ENCODE data around the gene CLRN1. TPM values are rescaled to one million over a fixed set of nuclear protein-coding genes. Genes with fewer than 3 reads are reported as not detected.

Gene CLRN1
- total RNA-seq, 1 donor from 2014 or later: not detected

GRCh38 chr3:150930839-150931238 lies 41.7 kb downstream of the CLRN1 start:
- Histone ChIP-seq H3K27ac (ENCODE audit: low read depth, low read length) (no peak overlapping the region), H4K20me1 (ENCODE audit: insufficient read depth, low read length) (no peaks in the 10 kb centered on the region), H3K27me3 (ENCODE audit: insufficient read depth, low read length) (peaks cover 17% of the 10 kb centered on the region), H3K4me2 (ENCODE audit: low read length) (no peak overlapping the region), H3K4me1 (ENCODE audit: insufficient read depth, low read length) (no peaks in the 10 kb centered on the region), H3K9me3 (ENCODE audit: insufficient read depth, low read depth, low read length) (no peaks in the 10 kb centered on the region), H3K36me3 (ENCODE audit: insufficient read depth, low read length) (no peaks in the 10 kb centered on the region), H2AFZ (ENCODE audit: low read depth, low read length) (no peak overlapping the region), H3K4me3 (ENCODE audit: insufficient read depth, low read depth, low read length) (no peak overlapping the region), H3K9ac (ENCODE audit: low read length) (no peak overlapping the region), H3K79me2 (ENCODE audit: insufficient read depth, low read length) (no peaks in the 10 kb centered on the region)
- no peaks in the 10 kb centered on the region for H3K9me3 Mint-ChIP-seq (ENCODE audit: unreplicated experiment)
- no peaks in the 10 kb centered on the region for H3K4me1 Mint-ChIP-seq (ENCODE audit: low read depth, unreplicated experiment)
- no peak overlapping the region for H3K27ac Mint-ChIP-seq (ENCODE audit: unreplicated experiment)
- H3K36me3 Mint-ChIP-seq (ENCODE audit: low read depth, unreplicated experiment): no peaks in the 10 kb centered on the region
- no peak overlapping the region for H3K4me3 Mint-ChIP-seq (ENCODE audit: unreplicated experiment)
- DNase-seq (ENCODE audit: low read depth) (no peak), FAIRE-seq (no peak)
- TF ChIP-seq, protein P1, sequence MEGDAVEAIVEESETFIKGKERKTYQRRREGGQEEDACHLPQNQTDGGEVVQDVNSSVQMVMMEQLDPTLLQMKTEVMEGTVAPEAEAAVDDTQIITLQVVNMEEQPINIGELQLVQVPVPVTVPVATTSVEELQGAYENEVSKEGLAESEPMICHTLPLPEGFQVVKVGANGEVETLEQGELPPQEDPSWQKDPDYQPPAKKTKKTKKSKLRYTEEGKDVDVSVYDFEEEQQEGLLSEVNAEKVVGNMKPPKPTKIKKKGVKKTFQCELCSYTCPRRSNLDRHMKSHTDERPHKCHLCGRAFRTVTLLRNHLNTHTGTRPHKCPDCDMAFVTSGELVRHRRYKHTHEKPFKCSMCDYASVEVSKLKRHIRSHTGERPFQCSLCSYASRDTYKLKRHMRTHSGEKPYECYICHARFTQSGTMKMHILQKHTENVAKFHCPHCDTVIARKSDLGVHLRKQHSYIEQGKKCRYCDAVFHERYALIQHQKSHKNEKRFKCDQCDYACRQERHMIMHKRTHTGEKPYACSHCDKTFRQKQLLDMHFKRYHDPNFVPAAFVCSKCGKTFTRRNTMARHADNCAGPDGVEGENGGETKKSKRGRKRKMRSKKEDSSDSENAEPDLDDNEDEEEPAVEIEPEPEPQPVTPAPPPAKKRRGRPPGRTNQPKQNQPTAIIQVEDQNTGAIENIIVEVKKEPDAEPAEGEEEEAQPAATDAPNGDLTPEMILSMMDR (IDR thresholded peaks at IDR 0.05; ENCODE audit: insufficient read depth, low read depth, low read length): no peak
- TF ChIP-seq EZH2 (IDR thresholded peaks at IDR 0.05; ENCODE audit: insufficient read depth, low read length): no peak
- peaks cover 53% of the 10 kb centered on the region for H3K27me3 Mint-ChIP-seq (ENCODE audit: low read depth, unreplicated experiment)

DNA sequence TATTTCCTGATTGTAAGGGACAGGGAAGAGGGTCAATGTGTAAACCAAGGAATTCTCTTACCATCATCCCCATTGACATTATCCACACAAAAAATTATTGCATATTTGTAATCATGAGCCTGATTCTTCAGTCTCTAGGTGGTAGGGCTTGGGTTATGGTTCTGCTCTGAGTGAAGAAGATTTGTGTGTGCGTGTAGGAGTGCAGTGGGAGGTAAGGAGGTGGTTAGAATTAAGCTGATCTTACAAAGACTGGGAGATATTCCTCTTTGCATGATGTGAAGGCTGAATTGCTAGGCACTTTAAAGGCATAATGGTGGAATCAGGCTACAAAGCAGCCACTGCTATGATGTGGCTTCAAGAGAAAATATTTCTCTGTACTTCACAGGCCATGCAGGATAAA lies 44.3 kb downstream of the CLRN1 start:
- Mint-ChIP-seq H3K9me3 (ENCODE audit: unreplicated experiment) (no peaks in the 10 kb centered on the region), H3K27me3 (ENCODE audit: low read depth, unreplicated experiment) (peaks cover 60% of the 10 kb centered on the region), H3K27ac (ENCODE audit: unreplicated experiment) (no peak overlapping the region), H3K4me1 (ENCODE audit: low read depth, unreplicated experiment) (no peaks in the 10 kb centered on the region), H3K4me3 (ENCODE audit: unreplicated experiment) (no peak overlapping the region), H3K36me3 (ENCODE audit: low read depth, unreplicated experiment) (no peaks in the 10 kb centered on the region)
- Histone ChIP-seq H4K20me1 (ENCODE audit: insufficient read depth, low read length) (no peaks in the 10 kb centered on the region), H2AFZ (ENCODE audit: low read depth, low read length) (no peak overlapping the region), H3K9me3 (ENCODE audit: insufficient read depth, low read depth, low read length) (no peaks in the 10 kb centered on the region), H3K79me2 (ENCODE audit: insufficient read depth, low read length) (no peaks in the 10 kb centered on the region), H3K27ac (ENCODE audit: low read depth, low read length) (no peak overlapping the region), H3K4me2 (ENCODE audit: low read length) (no peak overlapping the region), H3K4me1 (ENCODE audit: insufficient read depth, low read length) (no peaks in the 10 kb centered on the region), H3K4me3 (ENCODE audit: insufficient read depth, low read depth, low read length) (no peak overlapping the region), H3K9ac (ENCODE audit: low read length) (no peak overlapping the region), H3K36me3 (ENCODE audit: insufficient read depth, low read length) (no peaks in the 10 kb centered on the region), H3K27me3 (ENCODE audit: insufficient read depth, low read length) (peaks cover 19% of the 10 kb centered on the region)
- TF ChIP-seq, protein P1 (IDR thresholded peaks at IDR 0.05; ENCODE audit: insufficient read depth, low read depth, low read length): no peak
- TF ChIP-seq EZH2 (IDR thresholded peaks at IDR 0.05; ENCODE audit: insufficient read depth, low read length): no peak
- FAIRE-seq (no peak), DNase-seq (ENCODE audit: low read depth) (no peak)

DNA sequence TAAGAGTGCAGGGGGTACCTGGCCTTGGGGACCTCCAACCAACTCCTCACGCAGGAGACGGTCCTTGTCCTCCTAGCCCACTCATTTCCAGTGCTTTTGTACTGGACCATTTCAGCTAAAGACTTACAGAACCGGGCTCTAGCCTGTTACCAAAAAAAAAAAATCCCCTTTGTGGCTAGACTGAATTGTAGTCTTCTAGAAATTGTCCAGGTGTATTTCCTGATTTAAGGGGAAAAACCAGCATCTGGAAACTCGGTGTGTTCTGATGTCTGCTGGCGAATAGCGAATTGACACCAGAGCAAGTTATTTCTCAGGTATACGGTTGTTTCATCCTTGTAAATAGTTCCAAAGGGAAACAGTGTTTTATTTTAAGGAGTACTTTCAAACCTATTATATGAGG lies 46.2 kb downstream of the CLRN1 start:
- H3K9me3 Mint-ChIP-seq (ENCODE audit: unreplicated experiment): no peaks in the 10 kb centered on the region
- no peak overlapping the region for H2AFZ ChIP-seq (ENCODE audit: low read depth, low read length)
- DNase-seq (ENCODE audit: low read depth): no peak

More for the DNA sequence above, 46.2 kb downstream of the CLRN1 start:
- Mint-ChIP-seq H3K27me3 (ENCODE audit: low read depth, unreplicated experiment) (peaks cover 47% of the 10 kb centered on the region), H3K36me3 (ENCODE audit: low read depth, unreplicated experiment) (no peaks in the 10 kb centered on the region), H3K4me3 (ENCODE audit: unreplicated experiment) (no peak overlapping the region), H3K4me1 (ENCODE audit: low read depth, unreplicated experiment) (peaks cover 2% of the 10 kb centered on the region), H3K27ac (ENCODE audit: unreplicated experiment) (no peak overlapping the region)
- Histone ChIP-seq H3K4me1 (ENCODE audit: insufficient read depth, low read length) (no peaks in the 10 kb centered on the region), H3K4me2 (ENCODE audit: low read length) (no peak overlapping the region), H3K4me3 (ENCODE audit: insufficient read depth, low read depth, low read length) (no peak overlapping the region), H3K79me2 (ENCODE audit: insufficient read depth, low read length) (no peaks in the 10 kb centered on the region), H3K27ac (ENCODE audit: low read depth, low read length) (no peak overlapping the region), H3K27me3 (ENCODE audit: insufficient read depth, low read length) (peaks cover 10% of the 10 kb centered on the region), H4K20me1 (ENCODE audit: insufficient read depth, low read length) (no peaks in the 10 kb centered on the region), H3K36me3 (ENCODE audit: insufficient read depth, low read length) (no peaks in the 10 kb centered on the region), H3K9ac (ENCODE audit: low read length) (no peak overlapping the region), H3K9me3 (ENCODE audit: insufficient read depth, low read depth, low read length) (no peaks in the 10 kb centered on the region)
- FAIRE-seq: no peak
- no peak for TF ChIP-seq EZH2 (IDR thresholded peaks at IDR 0.05; ENCODE audit: insufficient read depth, low read length)
- TF ChIP-seq, protein P1 (IDR thresholded peaks at IDR 0.05; ENCODE audit: insufficient read depth, low read depth, low read length): no peak
